CD4-positive, alpha-beta T cell treated with Interferon alpha-2 for 1 hour (primary cell): Measurements from ENCODE around the gene LRRFIP1.
A peak's percentile ranks its signal among the peaks of the same experiment; 100 is the strongest.
"Not testable (repeated sequence)": the region's sequence is repeated elsewhere in the genome, so short reads cannot be mapped to it uniquely, and the experiment has no call there.

Experiments used
- DNase-seq, 2 donors: peaks; one replicate each; pipeline ENCODE4 v3.0.0-alpha.2; 2020 to 2022

LRRFIP1 gene

GRCh38 chr2:237754182-237754581 is 126.8 kb downstream of the LRRFIP1 start:
- DNase-seq, result no peak

- no peak for DNase-seq
These were observed 127.3 kb downstream of the LRRFIP1 start for GRCh38 chr2:237754626-237755248.

GRCh38 chr2:237757616-237758015 is 130.2 kb downstream of the LRRFIP1 start:
- no peak for DNase-seq

- no peak for DNase-seq
These were observed 130.8 kb downstream of the LRRFIP1 start for GRCh38 chr2:237758185-237758584.

- no peak for DNase-seq
These were observed 131.8 kb downstream of the LRRFIP1 start for GRCh38 chr2:237759176-237759575.

GRCh38 chr2:237760506-237761502 is 133.4 kb downstream of the LRRFIP1 start:
- DNase-seq, result no peak

GRCh38 chr2:237762291-237763182 is 135.2 kb downstream of the LRRFIP1 start:
- DNase-seq, result not testable (repeated sequence)

- no peak for DNase-seq
These were observed 136.4 kb downstream of the LRRFIP1 start for GRCh38 chr2:237763812-237764211.

- DNase-seq, result not testable (repeated sequence)
These were observed 137.7 kb downstream of the LRRFIP1 start for GRCh38 chr2:237765122-237765521.

- DNase-seq, result no peak
These were observed 138.5 kb downstream of the LRRFIP1 start for GRCh38 chr2:237765875-237766274.

- no peak for DNase-seq
These were observed 139.0 kb downstream of the LRRFIP1 start for GRCh38 chr2:237766340-237766739.

- DNase-seq, result no peak
These were observed 145.1 kb downstream of the LRRFIP1 start for GRCh38 chr2:237772513-237772912.

GRCh38 chr2:237773826-237774225 is 146.4 kb downstream of the LRRFIP1 start:
- DNase-seq, result no peak

GRCh38 chr2:237774811-237775553 is 147.6 kb downstream of the LRRFIP1 start:
- DNase-seq, result peak; percentile 22 to 48

GRCh38 chr2:237779521-237779920 is 152.1 kb downstream of the LRRFIP1 start:
- DNase-seq, result no peak

- DNase-seq, result no peak
These were observed 154.8 kb downstream of the LRRFIP1 start for GRCh38 chr2:237782181-237782580.

- DNase-seq, result not testable (repeated sequence)
These were observed 156.3 kb downstream of the LRRFIP1 start for GRCh38 chr2:237783678-237784077.

- DNase-seq, result no peak
These were observed 159.5 kb downstream of the LRRFIP1 start for GRCh38 chr2:237786936-237787335.

- DNase-seq, result no peak
These were observed 163.0 kb downstream of the LRRFIP1 start for GRCh38 chr2:237790353-237790752.

GRCh38 chr2:237791977-237792727 is 164.8 kb downstream of the LRRFIP1 start:
- DNase-seq, result no peak

GRCh38 chr2:237797253-237797652 is 169.9 kb downstream of the LRRFIP1 start:
- DNase-seq, result no peak
